AG08395 (cell line): Measurements from ENCODE around the gene KRTAP16-1.

Experiments
- DNase-seq: peaks from one replicate; pipeline ENCODE4 v3.0.0; 2012; ENCODE audit warnings: mixed read lengths, low spot score

The KRTAP16-1 gene

GRCh38 chr17:41329279-41329948 is 20.3 kb upstream of the KRTAP16-1 start:
- peak; percentile 75 for DNase-seq

- DNase-seq = no peak
These were observed 19.1 kb upstream of the KRTAP16-1 start for GRCh38 chr17:41328207-41328606.

GRCh38 chr17:41327411-41328120 is 18.5 kb upstream of the KRTAP16-1 start:
- no peak for DNase-seq

GRCh38 chr17:41326173-41327145 is 17.4 kb upstream of the KRTAP16-1 start:
- no peak for DNase-seq

GRCh38 chr17:41325611-41326010 is 16.5 kb upstream of the KRTAP16-1 start:
- no peak for DNase-seq

- DNase-seq = no peak
These were observed 16.0 kb upstream of the KRTAP16-1 start for GRCh38 chr17:41325126-41325525.

GRCh38 chr17:41324180-41325075 is 15.3 kb upstream of the KRTAP16-1 start:
- DNase-seq = no peak

GRCh38 chr17:41322903-41323895 is 14.1 kb upstream of the KRTAP16-1 start:
- DNase-seq = no peak

GRCh38 chr17:41322094-41322902 is 13.2 kb upstream of the KRTAP16-1 start:
- DNase-seq = peak; percentile 63

GRCh38 chr17:41318231-41318630 is 9.1 kb upstream of the KRTAP16-1 start:
- no peak for DNase-seq

GRCh38 chr17:41315814-41316445 is 6.8 kb upstream of the KRTAP16-1 start:
- DNase-seq = no peak

- DNase-seq = no peak
These were observed 6.2 kb upstream of the KRTAP16-1 start, which contains the start of gene KRTAP17-1 for GRCh38 chr17:41315204-41315794. Gene KRTAP17-1, minus strand, starts transcription at chr17:41315710. Its CDS starts 60 bp downstream, at chr17:41315650.

GRCh38 chr17:41311111-41311510 is 2.0 kb upstream of the KRTAP16-1 start:
- DNase-seq = no peak

GRCh38 chr17:41308251-41308917 is 725 bp downstream of the KRTAP16-1 start:
- DNase-seq = peak; percentile 20

GRCh38 chr17:41307647-41308046 is 1.5 kb downstream of the KRTAP16-1 start:
- DNase-seq = peak; percentile 24

GRCh38 chr17:41304091-41304490 is 5.0 kb downstream of the KRTAP16-1 start:
- DNase-seq = no peak

- no peak for DNase-seq
These were observed 6.1 kb downstream of the KRTAP16-1 start for GRCh38 chr17:41302981-41303380.
